H1 (cell line): Measurements from ENCODE around the gene SBSN. TPM values are rescaled to one million over a fixed set of nuclear protein-coding genes. Genes with fewer than 3 reads are reported as not detected.

Experiments used
- EP300 ChIP-seq, 2 experiments: IDR thresholded peaks; 1 replicate in 1 of 2; 2 replicates in 1 of 2; pipeline ENCODE4 v1.6.1; 2011 to 2012; ENCODE audit warnings: low read depth in 2 of 2, low read length in 2 of 2, mild to moderate bottlenecking in 2 of 2, borderline replicate concordance in 1 of 2, inconsistent platforms in 1 of 2, moderate library complexity in 1 of 2
- EZH2 ChIP-seq: fragments of 200-600 bp; sonication (generic); IDR thresholded peaks from 2 replicates; pipeline ENCODE4 v1.7.1; 2012; ENCODE audit warnings: low read depth, mild to moderate bottlenecking, moderate library complexity, low read length, inconsistent platforms; ENCODE audit not compliant: severe bottlenecking
- GTF2F1 ChIP-seq: IDR thresholded peaks from 2 replicates; pipeline ENCODE4 v1.6.1; 2012; ENCODE audit warnings: low read depth, low read length, improper control_type of control experiment, borderline replicate concordance
- JUN ChIP-seq: IDR thresholded peaks from 2 replicates; pipeline ENCODE4 v1.6.1; 2011; ENCODE audit warnings: low read depth, mild to moderate bottlenecking, improper control_type of control experiment, low read length
- JUND ChIP-seq: IDR thresholded peaks from 2 replicates; pipeline ENCODE4 v1.6.1; 2011; ENCODE audit warnings: mild to moderate bottlenecking, improper control_type of control experiment, low read length
- KDM1A ChIP-seq: fragments of 200-600, 300-600 bp; sonication (generic); IDR thresholded peaks from 2 replicates; pipeline ENCODE4 v1.7.1; 2016; ENCODE audit warnings: mild to moderate bottlenecking, low read length, borderline replicate concordance
- POLR2A ChIP-seq, 2 experiments: IDR thresholded peaks; 1 replicate in 1 of 2; 2 replicates in 1 of 2; pipeline ENCODE4 v1.6.1; 2011; ENCODE audit warnings: low read depth in 2 of 2, low read length in 2 of 2, mild to moderate bottlenecking in 2 of 2; ENCODE audit errors: control extremely low read depth in 1 of 2
- POLR2AphosphoS5 ChIP-seq: IDR thresholded peaks from 2 replicates; pipeline ENCODE4 v1.6.1; 2011; ENCODE audit warnings: low read depth, low read length
- RAD21 ChIP-seq, 2 experiments: IDR thresholded peaks in 1 of 2; conservative IDR thresholded peaks in 1 of 2; 2 replicates each; pipeline ENCODE4 v1.6.1; 2011; ENCODE audit warnings: low read depth in 2 of 2, low read length in 2 of 2, improper control_type of control experiment in 1 of 2, inconsistent platforms in 1 of 2, mild to moderate bottlenecking in 1 of 2, moderate library complexity in 1 of 2
- RFX5 ChIP-seq: IDR thresholded peaks from 2 replicates; pipeline ENCODE4 v1.6.1; 2011; ENCODE audit warnings: low read depth, low read length, improper control_type of control experiment, borderline replicate concordance
- SP1 ChIP-seq: IDR thresholded peaks from 2 replicates; pipeline ENCODE4 v1.6.1; 2011; ENCODE audit warnings: low read depth, low read length
- polyA plus RNA-seq, 7 experiments: library from polyadenylated mRNA; depleted of rRNA in 3 of 7; stranded (reverse) in 5 of 7; unstranded in 2 of 7; fragments of >200 nt in 5 of 7; fragments of 200-250 nt in 2 of 7; gene quantifications; 1 replicate in 5 of 7; 2 replicates in 1 of 7; 4 replicates in 1 of 7; pipeline versions ENCODE4 v1.2.1 to v1.2.3, GENCODE V29; 2011 to 2013; ENCODE audit warnings: missing spikeins in 2 of 7, mixed read lengths in 2 of 7
- total RNA-seq: library from RNA; stranded (reverse); fragmentation: NEBNext Ultra II Directional; extraction: Animal tissue kit (Norgen Biotek cat#: 25700); gene quantifications from 2 replicates; pipeline ENCODE4 v1.2.1, GENCODE V29; 2021
- TF ChIP-seq, protein P1 (sequence below): fragments of 300-600 bp; sonication (generic); IDR thresholded peaks from 2 replicates; pipeline ENCODE4 v1.7.1; 2012; ENCODE audit warnings: low read length, moderate library complexity, mild to moderate bottlenecking, inconsistent platforms; ENCODE audit not compliant: insufficient replicate concordance

SBSN gene
- total and polyA plus RNA-seq, 2 of the 8 experiments (the other 6 are each of a cell fraction or from before 2014, with no cell fraction given): not detected

DNA sequence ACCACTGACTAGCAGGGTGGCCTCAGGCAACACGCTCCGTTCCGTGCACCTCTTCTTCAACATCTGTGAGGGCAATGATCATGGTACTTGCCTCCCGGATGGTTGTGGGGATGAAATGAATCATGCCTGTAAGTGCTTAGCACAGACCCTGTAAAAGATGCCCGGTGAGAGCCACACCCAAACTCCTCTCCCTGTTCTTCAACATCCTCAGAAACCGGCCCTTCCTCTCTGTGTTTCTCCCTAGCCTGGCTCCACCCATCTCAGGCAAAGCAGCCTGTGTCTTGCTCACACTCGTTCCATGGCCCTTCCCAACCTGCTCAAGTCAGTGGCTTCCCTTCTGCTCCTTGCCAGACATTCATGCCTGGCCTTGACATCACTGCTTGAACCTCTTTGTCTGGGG lies 8.8 kb downstream of the SBSN start (continued):
- TF ChIP-seq, protein P1, sequence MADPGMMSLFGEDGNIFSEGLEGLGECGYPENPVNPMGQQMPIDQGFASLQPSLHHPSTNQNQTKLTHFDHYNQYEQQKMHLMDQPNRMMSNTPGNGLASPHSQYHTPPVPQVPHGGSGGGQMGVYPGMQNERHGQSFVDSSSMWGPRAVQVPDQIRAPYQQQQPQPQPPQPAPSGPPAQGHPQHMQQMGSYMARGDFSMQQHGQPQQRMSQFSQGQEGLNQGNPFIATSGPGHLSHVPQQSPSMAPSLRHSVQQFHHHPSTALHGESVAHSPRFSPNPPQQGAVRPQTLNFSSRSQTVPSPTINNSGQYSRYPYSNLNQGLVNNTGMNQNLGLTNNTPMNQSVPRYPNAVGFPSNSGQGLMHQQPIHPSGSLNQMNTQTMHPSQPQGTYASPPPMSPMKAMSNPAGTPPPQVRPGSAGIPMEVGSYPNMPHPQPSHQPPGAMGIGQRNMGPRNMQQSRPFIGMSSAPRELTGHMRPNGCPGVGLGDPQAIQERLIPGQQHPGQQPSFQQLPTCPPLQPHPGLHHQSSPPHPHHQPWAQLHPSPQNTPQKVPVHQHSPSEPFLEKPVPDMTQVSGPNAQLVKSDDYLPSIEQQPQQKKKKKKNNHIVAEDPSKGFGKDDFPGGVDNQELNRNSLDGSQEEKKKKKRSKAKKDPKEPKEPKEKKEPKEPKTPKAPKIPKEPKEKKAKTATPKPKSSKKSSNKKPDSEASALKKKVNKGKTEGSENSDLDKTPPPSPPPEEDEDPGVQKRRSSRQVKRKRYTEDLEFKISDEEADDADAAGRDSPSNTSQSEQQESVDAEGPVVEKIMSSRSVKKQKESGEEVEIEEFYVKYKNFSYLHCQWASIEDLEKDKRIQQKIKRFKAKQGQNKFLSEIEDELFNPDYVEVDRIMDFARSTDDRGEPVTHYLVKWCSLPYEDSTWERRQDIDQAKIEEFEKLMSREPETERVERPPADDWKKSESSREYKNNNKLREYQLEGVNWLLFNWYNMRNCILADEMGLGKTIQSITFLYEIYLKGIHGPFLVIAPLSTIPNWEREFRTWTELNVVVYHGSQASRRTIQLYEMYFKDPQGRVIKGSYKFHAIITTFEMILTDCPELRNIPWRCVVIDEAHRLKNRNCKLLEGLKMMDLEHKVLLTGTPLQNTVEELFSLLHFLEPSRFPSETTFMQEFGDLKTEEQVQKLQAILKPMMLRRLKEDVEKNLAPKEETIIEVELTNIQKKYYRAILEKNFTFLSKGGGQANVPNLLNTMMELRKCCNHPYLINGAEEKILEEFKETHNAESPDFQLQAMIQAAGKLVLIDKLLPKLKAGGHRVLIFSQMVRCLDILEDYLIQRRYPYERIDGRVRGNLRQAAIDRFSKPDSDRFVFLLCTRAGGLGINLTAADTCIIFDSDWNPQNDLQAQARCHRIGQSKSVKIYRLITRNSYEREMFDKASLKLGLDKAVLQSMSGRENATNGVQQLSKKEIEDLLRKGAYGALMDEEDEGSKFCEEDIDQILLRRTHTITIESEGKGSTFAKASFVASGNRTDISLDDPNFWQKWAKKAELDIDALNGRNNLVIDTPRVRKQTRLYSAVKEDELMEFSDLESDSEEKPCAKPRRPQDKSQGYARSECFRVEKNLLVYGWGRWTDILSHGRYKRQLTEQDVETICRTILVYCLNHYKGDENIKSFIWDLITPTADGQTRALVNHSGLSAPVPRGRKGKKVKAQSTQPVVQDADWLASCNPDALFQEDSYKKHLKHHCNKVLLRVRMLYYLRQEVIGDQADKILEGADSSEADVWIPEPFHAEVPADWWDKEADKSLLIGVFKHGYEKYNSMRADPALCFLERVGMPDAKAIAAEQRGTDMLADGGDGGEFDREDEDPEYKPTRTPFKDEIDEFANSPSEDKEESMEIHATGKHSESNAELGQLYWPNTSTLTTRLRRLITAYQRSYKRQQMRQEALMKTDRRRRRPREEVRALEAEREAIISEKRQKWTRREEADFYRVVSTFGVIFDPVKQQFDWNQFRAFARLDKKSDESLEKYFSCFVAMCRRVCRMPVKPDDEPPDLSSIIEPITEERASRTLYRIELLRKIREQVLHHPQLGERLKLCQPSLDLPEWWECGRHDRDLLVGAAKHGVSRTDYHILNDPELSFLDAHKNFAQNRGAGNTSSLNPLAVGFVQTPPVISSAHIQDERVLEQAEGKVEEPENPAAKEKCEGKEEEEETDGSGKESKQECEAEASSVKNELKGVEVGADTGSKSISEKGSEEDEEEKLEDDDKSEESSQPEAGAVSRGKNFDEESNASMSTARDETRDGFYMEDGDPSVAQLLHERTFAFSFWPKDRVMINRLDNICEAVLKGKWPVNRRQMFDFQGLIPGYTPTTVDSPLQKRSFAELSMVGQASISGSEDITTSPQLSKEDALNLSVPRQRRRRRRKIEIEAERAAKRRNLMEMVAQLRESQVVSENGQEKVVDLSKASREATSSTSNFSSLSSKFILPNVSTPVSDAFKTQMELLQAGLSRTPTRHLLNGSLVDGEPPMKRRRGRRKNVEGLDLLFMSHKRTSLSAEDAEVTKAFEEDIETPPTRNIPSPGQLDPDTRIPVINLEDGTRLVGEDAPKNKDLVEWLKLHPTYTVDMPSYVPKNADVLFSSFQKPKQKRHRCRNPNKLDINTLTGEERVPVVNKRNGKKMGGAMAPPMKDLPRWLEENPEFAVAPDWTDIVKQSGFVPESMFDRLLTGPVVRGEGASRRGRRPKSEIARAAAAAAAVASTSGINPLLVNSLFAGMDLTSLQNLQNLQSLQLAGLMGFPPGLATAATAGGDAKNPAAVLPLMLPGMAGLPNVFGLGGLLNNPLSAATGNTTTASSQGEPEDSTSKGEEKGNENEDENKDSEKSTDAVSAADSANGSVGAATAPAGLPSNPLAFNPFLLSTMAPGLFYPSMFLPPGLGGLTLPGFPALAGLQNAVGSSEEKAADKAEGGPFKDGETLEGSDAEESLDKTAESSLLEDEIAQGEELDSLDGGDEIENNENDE: no peak
- TF ChIP-seq EZH2 (no peak), RFX5 (no peak), KDM1A (no peak), EP300 (IDR thresholded peaks at IDR 0.05; ENCODE audit: borderline replicate concordance in 1 of 2, low read depth in 2 of 2, low read length in 2 of 2) (no peak), RAD21 (IDR thresholded peaks at IDR 0.05 in 1 of 2, conservative IDR thresholded peaks at IDR 0.05 in 1 of 2; ENCODE audit: low read depth in 2 of 2, low read length in 2 of 2) (no peak), GTF2F1 (no peak), POLR2AphosphoS5 (no peak), SP1 (no peak), POLR2A (IDR thresholded peaks at IDR 0.05; ENCODE audit: control extremely low read depth in 1 of 2, low read depth in 2 of 2, low read length in 2 of 2) (no peak), JUND (no peak), JUN (no peak)
